Neural crest cell (in vitro differentiated cells): ENCODE measurements around the gene IL31. TPM values are rescaled to one million over a fixed set of nuclear protein-coding genes. Genes with fewer than 3 reads are reported as not detected.
"Not testable (repeated sequence)": the region's sequence is repeated elsewhere in the genome, so short reads cannot be mapped to it uniquely, and the experiment has no call there.

Experiments
- DNase-seq: peaks from one replicate; pipeline ENCODE4 v3.0.0; 2021; ENCODE audit warnings: low read depth, mixed read lengths, low spot score
- H3K27ac Mint-ChIP-seq: one replicate; pipeline ENCODE4 v1.8.0; 2021; ENCODE audit warnings: mild to moderate bottlenecking, mixed read lengths; ENCODE audit not compliant: unreplicated experiment
- H3K27me3 Mint-ChIP-seq: 2 replicates; pipeline ENCODE4 v1.8.0; 2021; ENCODE audit warnings: low read depth, mild to moderate bottlenecking, mixed read lengths
- H3K36me3 Mint-ChIP-seq: 2 replicates; pipeline ENCODE4 v1.8.0; 2021; ENCODE audit warnings: low read depth, mild to moderate bottlenecking, mixed read lengths
- H3K4me1 Mint-ChIP-seq: 2 replicates; pipeline ENCODE4 v1.8.0; 2021; ENCODE audit warnings: mixed read lengths
- H3K4me3 Mint-ChIP-seq: one replicate; pipeline ENCODE4 v1.8.0; 2021; ENCODE audit warnings: mild to moderate bottlenecking, mixed read lengths
- H3K9me3 Mint-ChIP-seq: 2 replicates; pipeline ENCODE4 v1.8.0; 2021; ENCODE audit warnings: mixed read lengths
- total RNA-seq: library from RNA; stranded (reverse); gene quantifications from 2 replicates; pipeline ENCODE4 v1.2.1, GENCODE V29; 2021
- TF ChIP-seq, protein P1 (sequence below): fragments of 200-600 bp; sonication (generic); conservative IDR thresholded peaks from 2 replicates; pipeline ENCODE4 v1.5.0; 2021; ENCODE audit warnings: antibody characterized with exemption, mild to moderate bottlenecking

IL31 gene
- total RNA-seq, 1 donor from 2014 or later = not detected

DNA sequence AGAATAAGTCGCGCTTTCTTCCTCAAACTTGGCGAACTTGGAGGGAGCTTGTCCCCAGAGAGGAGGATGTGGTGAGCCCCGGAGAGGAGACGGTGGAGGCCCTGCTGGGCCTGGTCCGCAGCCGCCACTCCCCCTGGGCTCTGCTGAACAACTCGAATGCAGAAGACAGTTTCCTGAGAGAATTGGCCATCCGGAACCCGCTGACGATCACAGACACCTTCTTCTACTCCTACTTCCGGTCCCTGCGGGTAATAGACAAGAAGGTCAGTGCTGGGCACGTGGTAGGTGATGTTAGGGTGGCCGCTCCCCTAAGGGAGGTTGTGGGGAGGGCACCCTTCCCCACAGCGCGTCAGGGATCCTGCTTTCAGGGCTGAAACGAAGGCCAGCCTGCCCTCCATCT is 10.5 kb upstream of the IL31 start:
- H3K36me3 Mint-ChIP-seq = no peaks in the 10 kb centered on the region

DNA sequence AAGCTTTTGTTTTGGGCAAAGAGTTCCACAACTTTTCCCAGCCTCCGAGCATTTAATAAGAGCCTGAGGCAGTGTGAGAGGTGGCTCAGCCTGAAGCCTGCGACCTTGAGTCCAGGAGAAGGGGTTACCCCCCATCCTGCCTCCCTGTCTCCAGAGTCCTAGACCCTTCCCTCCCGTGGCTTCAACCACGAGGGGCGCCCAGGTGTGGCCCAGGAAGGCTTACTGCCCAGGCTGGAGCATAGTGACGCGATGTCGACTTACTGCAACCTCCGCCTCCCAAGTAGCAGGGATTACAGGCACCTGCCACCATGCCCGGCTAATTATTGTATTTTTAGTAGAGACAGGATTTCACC is 9.5 kb upstream of the IL31 start:
- Mint-ChIP-seq H3K27ac (no peak overlapping the region), H3K9me3 (no peaks in the 10 kb centered on the region), H3K4me3 (peak overlapping the region; percentile 62), H3K27me3 (peaks cover 9% of the 10 kb centered on the region), H3K36me3 (no peaks in the 10 kb centered on the region), H3K4me1 (peaks cover 4% of the 10 kb centered on the region)
- DNase-seq = no peak
- TF ChIP-seq, protein P1, sequence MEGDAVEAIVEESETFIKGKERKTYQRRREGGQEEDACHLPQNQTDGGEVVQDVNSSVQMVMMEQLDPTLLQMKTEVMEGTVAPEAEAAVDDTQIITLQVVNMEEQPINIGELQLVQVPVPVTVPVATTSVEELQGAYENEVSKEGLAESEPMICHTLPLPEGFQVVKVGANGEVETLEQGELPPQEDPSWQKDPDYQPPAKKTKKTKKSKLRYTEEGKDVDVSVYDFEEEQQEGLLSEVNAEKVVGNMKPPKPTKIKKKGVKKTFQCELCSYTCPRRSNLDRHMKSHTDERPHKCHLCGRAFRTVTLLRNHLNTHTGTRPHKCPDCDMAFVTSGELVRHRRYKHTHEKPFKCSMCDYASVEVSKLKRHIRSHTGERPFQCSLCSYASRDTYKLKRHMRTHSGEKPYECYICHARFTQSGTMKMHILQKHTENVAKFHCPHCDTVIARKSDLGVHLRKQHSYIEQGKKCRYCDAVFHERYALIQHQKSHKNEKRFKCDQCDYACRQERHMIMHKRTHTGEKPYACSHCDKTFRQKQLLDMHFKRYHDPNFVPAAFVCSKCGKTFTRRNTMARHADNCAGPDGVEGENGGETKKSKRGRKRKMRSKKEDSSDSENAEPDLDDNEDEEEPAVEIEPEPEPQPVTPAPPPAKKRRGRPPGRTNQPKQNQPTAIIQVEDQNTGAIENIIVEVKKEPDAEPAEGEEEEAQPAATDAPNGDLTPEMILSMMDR = no peak

More for the DNA sequence above, 10.5 kb upstream of the IL31 start:
- H3K4me1 Mint-ChIP-seq = peaks cover 4% of the 10 kb centered on the region
- DNase-seq = no peak
- no peaks in the 10 kb centered on the region for H3K9me3 Mint-ChIP-seq
- peaks cover 9% of the 10 kb centered on the region for H3K27me3 Mint-ChIP-seq
- peak overlapping the region; percentile 29 for H3K4me3 Mint-ChIP-seq
- TF ChIP-seq, protein P1 = no peak
- no peak overlapping the region for H3K27ac Mint-ChIP-seq

DNA sequence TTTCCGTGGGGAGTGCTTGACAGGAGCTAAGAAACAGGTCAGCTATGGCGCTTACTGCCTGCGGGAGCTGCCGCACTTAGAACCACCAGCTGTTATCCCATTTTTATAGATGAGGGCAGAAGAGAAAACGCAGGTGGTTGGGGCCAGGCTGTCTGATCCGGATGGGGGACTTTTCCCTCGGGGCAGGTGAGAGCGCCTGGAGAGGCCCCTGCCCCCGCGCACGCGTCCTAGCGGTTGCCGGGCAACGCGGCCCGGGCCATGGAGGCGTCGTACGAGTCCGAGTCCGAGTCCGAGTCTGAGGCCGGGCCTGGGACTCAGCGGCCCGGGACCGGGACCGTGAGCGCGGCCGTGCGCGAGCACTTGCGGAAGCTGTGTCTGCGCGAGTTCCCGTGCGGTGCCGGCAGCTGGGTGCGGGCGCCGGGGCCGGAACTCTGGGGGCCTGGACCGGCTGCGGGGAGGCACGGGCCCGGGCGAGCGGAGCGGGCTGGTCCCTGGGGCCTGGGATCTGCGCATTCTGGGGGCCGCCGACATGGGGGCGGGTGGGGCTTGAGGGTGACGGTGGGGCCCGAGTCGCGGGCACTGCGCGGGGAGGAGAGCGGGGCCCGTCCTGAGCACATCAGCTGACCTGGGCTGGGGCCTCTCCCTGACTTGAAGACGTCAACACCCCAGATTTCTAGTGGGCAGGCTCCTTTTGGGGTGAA is 9.0 kb upstream of the IL31 start, which contains the start of gene LRRC43:
Gene LRRC43, plus strand, starts transcription at position 237 of the 701 bp plus-strand sequence. Its CDS starts 22 bp downstream, at position 259.
- TF ChIP-seq, protein P1 = no peak
- H3K4me3 Mint-ChIP-seq = peak within 1 kb of the TSS; percentile 84
- peaks cover 4% of the 10 kb centered on the region for H3K4me1 Mint-ChIP-seq
- H3K9me3 Mint-ChIP-seq = no peaks in the 10 kb centered on the region
- H3K27me3 Mint-ChIP-seq = peaks cover 9% of the 10 kb centered on the region
- no peaks in the 10 kb centered on the region for H3K36me3 Mint-ChIP-seq
- peak; percentile 35 for DNase-seq
- H3K27ac Mint-ChIP-seq = no peak within 1 kb of the TSS

DNA sequence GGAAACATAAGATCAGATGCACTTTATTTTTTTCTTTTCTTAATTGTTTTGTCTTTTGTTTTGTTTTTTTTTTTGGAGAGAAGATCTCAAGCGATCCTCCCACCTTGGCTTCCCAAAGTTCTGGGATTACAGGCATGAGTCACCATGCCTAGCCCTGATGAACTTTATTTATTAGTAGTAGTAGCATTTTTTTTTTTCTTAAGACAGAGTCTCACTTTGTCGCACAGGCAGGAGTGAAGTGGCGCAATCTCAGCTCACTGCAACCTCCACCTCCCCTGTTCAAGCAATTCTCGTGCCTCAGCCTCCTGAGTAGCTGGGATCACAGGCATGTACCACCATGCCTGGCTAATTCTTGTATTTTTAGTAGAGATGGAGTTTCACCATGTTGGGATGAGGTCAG is 2.5 kb upstream of the IL31 start:
- not testable (repeated sequence) for H3K4me1 Mint-ChIP-seq, H3K36me3 Mint-ChIP-seq, H3K4me3 Mint-ChIP-seq, H3K9me3 Mint-ChIP-seq, DNase-seq, H3K27me3 Mint-ChIP-seq, H3K27ac Mint-ChIP-seq

DNA sequence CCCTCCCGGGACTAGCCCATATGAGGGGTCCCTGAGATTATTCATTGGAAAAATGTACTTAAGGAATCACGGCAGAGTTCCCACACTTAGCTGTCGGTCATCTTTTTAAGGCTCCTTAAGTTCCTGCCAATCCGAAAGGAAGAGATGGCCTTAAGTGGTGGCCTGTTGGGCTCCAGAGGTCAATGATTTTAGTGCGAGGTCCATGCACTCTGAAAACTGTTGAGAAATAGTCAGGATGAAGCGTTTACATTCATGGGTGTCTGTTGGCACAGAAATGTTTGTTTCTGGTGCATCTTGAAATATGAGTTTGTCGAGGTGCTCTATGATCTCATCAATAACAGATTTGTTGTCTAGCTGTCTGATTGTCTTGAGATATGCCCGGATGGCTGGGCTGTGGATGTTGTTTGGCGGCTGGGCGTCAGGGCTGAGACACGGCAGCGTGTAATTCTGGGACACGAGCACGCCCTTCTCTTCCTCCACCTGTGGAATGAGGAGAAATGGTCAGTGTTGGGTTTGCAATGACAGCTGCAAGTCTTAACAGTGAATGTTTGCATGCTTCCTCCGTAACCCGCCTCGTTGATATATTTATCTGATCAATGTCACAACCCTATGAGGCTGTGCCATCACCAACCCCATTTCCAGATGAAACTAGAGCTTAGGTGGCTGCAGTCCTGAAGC is 1.6 kb downstream of the IL31 start:
- H3K9me3 Mint-ChIP-seq = no peaks in the 10 kb centered on the region
- no peaks in the 10 kb centered on the region for H3K27me3 Mint-ChIP-seq
- peaks cover under 1% of the 10 kb centered on the region for H3K4me1 Mint-ChIP-seq

More for the DNA sequence above, 1.6 kb downstream of the IL31 start:
- no peak for DNase-seq
- Mint-ChIP-seq H3K27ac (no peak overlapping the region), H3K36me3 (no peaks in the 10 kb centered on the region), H3K4me3 (no peak overlapping the region)
- TF ChIP-seq, protein P1 = no peak
